GM21381 (cell line): ENCODE data around the gene CPS1.

Source experiments
- ATAC-seq: cut with Tn5 transposase; IDR thresholded peaks from one replicate; pipeline ENCODE4 v1.9.1; 2021; ENCODE audit warnings: mild to moderate bottlenecking, moderate library complexity; ENCODE audit not compliant: unreplicated experiment

Gene CPS1

GRCh38 chr2:210599476-210599875 is 43.1 kb downstream of the CPS1 start:
- no peak for ATAC-seq

GRCh38 chr2:210604666-210605065 is 48.3 kb downstream of the CPS1 start:
- no peak for ATAC-seq

- no peak for ATAC-seq
Measured at GRCh38 chr2:210606001-210606400, 49.6 kb downstream of the CPS1 start.

- no peak for ATAC-seq
Measured at GRCh38 chr2:210611466-210611865, 55.1 kb downstream of the CPS1 start.

GRCh38 chr2:210616074-210616473 is 59.7 kb downstream of the CPS1 start:
- ATAC-seq = no peak

GRCh38 chr2:210617318-210617717 is 60.9 kb downstream of the CPS1 start:
- ATAC-seq = no peak

GRCh38 chr2:210617732-210618330 is 61.4 kb downstream of the CPS1 start:
- peak; percentile 79 for ATAC-seq

GRCh38 chr2:210620456-210620855 is 64.1 kb downstream of the CPS1 start:
- ATAC-seq = no peak

GRCh38 chr2:210623506-210623905 is 67.1 kb downstream of the CPS1 start:
- no peak for ATAC-seq

GRCh38 chr2:210626849-210627248 is 70.5 kb downstream of the CPS1 start:
- ATAC-seq = no peak

- ATAC-seq = no peak
Measured at GRCh38 chr2:210630873-210631560, 74.6 kb downstream of the CPS1 start.

GRCh38 chr2:210633699-210634098 is 77.3 kb downstream of the CPS1 start:
- ATAC-seq = no peak

GRCh38 chr2:210635257-210635656 is 78.9 kb downstream of the CPS1 start:
- ATAC-seq = no peak

GRCh38 chr2:210642333-210642732 is 85.9 kb downstream of the CPS1 start:
- ATAC-seq = no peak

GRCh38 chr2:210647151-210647550 is 90.8 kb downstream of the CPS1 start:
- no peak for ATAC-seq

GRCh38 chr2:210654091-210654490 is 97.7 kb downstream of the CPS1 start:
- ATAC-seq = no peak

GRCh38 chr2:210655229-210655975 is 99.0 kb downstream of the CPS1 start:
- ATAC-seq = no peak

- no peak for ATAC-seq
Measured at GRCh38 chr2:210657874-210658273, 101.5 kb downstream of the CPS1 start.

- no peak for ATAC-seq
Measured at GRCh38 chr2:210660751-210661150, 104.4 kb downstream of the CPS1 start.

GRCh38 chr2:210662560-210662959 is 106.2 kb downstream of the CPS1 start:
- no peak for ATAC-seq

GRCh38 chr2:210663631-210664089 is 107.3 kb downstream of the CPS1 start:
- ATAC-seq = no peak

- no peak for ATAC-seq
Measured at GRCh38 chr2:210667711-210668110, 111.3 kb downstream of the CPS1 start.
